Breast epithelium (tissue), 3 donors: ENCODE results near the gene MUC6.

ENCODE experiments used
- CTCF ChIP-seq, 3 donors: fragments of 450-650 bp; IDR thresholded peaks; one replicate each; pipeline ENCODE4 v1.5.1; 2016 to 2017; ENCODE audit warnings: antibody characterized with exemption in 3 of 3, mild to moderate bottlenecking in 3 of 3, moderate library complexity in 3 of 3
- POLR2A ChIP-seq: fragments of 450-650 bp; IDR thresholded peaks from one replicate; pipeline ENCODE4 v1.6.1; 2016; ENCODE audit warnings: antibody characterized with exemption, mild to moderate bottlenecking, moderate library complexity
- POLR2AphosphoS5 ChIP-seq, 3 donors: sonication (generic); formaldehyde crosslinking; IDR thresholded peaks; one replicate each; pipeline ENCODE4 v1.6.1; 2017; ENCODE audit warnings: antibody characterized with exemption in 3 of 3

DNA sequence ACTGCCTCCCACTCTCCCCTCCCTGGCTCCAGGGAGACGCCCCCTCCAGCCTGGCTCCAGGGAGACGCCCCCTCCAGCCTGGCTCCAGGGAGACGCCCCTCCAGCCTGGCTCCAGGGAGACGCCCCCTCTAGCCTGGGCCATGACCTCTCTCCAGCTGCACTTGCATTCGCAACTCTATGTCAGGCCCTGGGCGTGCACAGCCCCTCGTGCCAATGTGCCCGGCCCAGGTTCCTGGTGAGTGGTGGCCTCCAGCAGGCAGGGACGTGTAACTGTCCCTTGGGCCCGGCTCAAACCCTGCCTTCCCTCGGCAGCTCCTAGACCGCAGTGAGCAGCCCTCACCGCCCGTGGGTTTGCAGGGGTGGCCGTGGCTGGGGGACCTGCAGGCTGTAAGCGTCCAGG is 6.9 kb downstream of the MUC6 start:
- TF ChIP-seq POLR2A (no peak), CTCF (IDR thresholded peaks at IDR 0.05) (no peak), POLR2AphosphoS5 (IDR thresholded peaks at IDR 0.05) (no peak)
